ENCODE data around the gene CRABP2. TPM values are rescaled to one million over a fixed set of nuclear protein-coding genes. Genes with fewer than 3 reads are reported as not detected.

CRABP2 gene
- total and polyA plus RNA-seq, 10 of the 15 experiments (the other 5 are each of a cell fraction or from before 2014, with no cell fraction given), result 0.21 to 1.3 (median 0.41) TPM

GRCh38 chr1:156746728-156747631, 41.6 kb upstream of the CRABP2 start (continued):
- TF ChIP-seq, protein P1, sequence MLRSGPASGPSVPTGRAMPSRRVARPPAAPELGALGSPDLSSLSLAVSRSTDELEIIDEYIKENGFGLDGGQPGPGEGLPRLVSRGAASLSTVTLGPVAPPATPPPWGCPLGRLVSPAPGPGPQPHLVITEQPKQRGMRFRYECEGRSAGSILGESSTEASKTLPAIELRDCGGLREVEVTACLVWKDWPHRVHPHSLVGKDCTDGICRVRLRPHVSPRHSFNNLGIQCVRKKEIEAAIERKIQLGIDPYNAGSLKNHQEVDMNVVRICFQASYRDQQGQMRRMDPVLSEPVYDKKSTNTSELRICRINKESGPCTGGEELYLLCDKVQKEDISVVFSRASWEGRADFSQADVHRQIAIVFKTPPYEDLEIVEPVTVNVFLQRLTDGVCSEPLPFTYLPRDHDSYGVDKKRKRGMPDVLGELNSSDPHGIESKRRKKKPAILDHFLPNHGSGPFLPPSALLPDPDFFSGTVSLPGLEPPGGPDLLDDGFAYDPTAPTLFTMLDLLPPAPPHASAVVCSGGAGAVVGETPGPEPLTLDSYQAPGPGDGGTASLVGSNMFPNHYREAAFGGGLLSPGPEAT (IDR thresholded peaks at IDR 0.05; ENCODE audit: low read depth), result peak; percentile 55
- TF ChIP-seq, protein P2, sequence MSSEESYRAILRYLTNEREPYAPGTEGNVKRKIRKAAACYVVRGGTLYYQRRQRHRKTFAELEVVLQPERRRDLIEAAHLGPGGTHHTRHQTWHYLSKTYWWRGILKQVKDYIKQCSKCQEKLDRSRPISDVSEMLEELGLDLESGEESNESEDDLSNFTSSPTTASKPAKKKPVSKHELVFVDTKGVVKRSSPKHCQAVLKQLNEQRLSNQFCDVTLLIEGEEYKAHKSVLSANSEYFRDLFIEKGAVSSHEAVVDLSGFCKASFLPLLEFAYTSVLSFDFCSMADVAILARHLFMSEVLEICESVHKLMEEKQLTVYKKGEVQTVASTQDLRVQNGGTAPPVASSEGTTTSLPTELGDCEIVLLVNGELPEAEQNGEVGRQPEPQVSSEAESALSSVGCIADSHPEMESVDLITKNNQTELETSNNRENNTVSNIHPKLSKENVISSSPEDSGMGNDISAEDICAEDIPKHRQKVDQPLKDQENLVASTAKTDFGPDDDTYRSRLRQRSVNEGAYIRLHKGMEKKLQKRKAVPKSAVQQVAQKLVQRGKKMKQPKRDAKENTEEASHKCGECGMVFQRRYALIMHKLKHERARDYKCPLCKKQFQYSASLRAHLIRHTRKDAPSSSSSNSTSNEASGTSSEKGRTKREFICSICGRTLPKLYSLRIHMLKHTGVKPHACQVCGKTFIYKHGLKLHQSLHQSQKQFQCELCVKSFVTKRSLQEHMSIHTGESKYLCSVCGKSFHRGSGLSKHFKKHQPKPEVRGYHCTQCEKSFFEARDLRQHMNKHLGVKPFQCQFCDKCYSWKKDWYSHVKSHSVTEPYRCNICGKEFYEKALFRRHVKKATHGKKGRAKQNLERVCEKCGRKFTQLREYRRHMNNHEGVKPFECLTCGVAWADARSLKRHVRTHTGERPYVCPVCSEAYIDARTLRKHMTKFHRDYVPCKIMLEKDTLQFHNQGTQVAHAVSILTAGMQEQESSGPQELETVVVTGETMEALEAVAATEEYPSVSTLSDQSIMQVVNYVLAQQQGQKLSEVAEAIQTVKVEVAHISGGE (CRISPR knock-in tag; IDR thresholded peaks at IDR 0.05), result no peak
- TF ChIP-seq SIX5 (IDR thresholded peaks at IDR 0.05; ENCODE audit: low read depth, low read length, severe bottlenecking), result peak; percentile 65
- no peak for TF ChIP-seq CBX3 (IDR thresholded peaks at IDR 0.05; ENCODE audit: borderline replicate concordance, low read depth)
- TF ChIP-seq SMAD5 (IDR thresholded peaks at IDR 0.05; ENCODE audit: low read depth), result 0 out of 2 replicates have a peak, but pooled peaks have one; percentile 33
- no peak for TF ChIP-seq SRF (IDR thresholded peaks at IDR 0.05; ENCODE audit: low read depth in 2 of 2, low read length in 2 of 2)
- TF ChIP-seq NR2C1 (IDR thresholded peaks at IDR 0.05), result no peak
- no peak for TF ChIP-seq NR2C2 (IDR thresholded peaks at IDR 0.05; ENCODE audit: borderline replicate concordance, control insufficient read depth, insufficient read length, low read depth)
- peak; percentile 71 for TF ChIP-seq HCFC1 (IDR thresholded peaks at IDR 0.05; ENCODE audit: low read length)
- no peak for TF ChIP-seq CREM (IDR thresholded peaks at IDR 0.05; ENCODE audit: low read depth)
- no peak for TF ChIP-seq EGR1 (IDR thresholded peaks at IDR 0.05; ENCODE audit: borderline replicate concordance in 1 of 2, low read depth in 2 of 2, low read length in 2 of 2)
- TF ChIP-seq REST (IDR thresholded peaks at IDR 0.05; ENCODE audit: low read depth, low read length), result no peak
- no peak for TF ChIP-seq RFX5 (IDR thresholded peaks at IDR 0.05; ENCODE audit: low read depth, low read length)
- TF ChIP-seq, protein P3, sequence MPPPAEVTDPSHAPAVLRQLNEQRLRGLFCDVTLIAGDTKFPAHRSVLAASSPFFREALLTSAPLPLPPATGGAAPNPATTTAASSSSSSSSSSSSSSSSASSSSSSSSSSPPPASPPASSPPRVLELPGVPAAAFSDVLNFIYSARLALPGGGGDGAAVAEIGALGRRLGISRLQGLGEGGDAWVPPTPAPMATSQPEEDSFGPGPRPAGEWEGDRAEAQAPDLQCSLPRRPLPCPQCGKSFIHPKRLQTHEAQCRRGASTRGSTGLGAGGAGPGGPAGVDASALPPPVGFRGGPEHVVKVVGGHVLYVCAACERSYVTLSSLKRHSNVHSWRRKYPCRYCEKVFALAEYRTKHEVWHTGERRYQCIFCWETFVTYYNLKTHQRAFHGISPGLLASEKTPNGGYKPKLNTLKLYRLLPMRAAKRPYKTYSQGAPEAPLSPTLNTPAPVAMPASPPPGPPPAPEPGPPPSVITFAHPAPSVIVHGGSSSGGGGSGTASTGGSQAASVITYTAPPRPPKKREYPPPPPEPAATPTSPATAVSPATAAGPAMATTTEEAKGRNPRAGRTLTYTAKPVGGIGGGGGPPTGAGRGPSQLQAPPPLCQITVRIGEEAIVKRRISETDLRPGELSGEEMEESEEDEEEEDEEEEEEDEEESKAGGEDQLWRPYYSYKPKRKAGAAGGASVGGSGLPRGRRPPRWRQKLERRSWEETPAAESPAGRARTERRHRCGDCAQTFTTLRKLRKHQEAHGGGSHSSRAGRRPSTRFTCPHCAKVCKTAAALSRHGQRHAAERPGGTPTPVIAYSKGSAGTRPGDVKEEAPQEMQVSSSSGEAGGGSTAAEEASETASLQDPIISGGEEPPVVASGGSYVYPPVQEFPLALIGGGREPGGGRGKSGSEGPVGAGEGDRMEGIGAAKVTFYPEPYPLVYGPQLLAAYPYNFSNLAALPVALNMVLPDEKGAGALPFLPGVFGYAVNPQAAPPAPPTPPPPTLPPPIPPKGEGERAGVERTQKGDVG (CRISPR knock-in tag; IDR thresholded peaks at IDR 0.05), result no peak
- TF ChIP-seq, protein P4, sequence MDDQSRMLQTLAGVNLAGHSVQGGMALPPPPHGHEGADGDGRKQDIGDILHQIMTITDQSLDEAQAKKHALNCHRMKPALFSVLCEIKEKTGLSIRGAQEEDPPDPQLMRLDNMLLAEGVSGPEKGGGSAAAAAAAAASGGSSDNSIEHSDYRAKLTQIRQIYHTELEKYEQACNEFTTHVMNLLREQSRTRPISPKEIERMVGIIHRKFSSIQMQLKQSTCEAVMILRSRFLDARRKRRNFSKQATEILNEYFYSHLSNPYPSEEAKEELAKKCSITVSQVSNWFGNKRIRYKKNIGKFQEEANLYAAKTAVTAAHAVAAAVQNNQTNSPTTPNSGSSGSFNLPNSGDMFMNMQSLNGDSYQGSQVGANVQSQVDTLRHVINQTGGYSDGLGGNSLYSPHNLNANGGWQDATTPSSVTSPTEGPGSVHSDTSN (IDR thresholded peaks at IDR 0.05; ENCODE audit: insufficient replicate concordance, low read depth, low read length), result no peak

All from GM12878 (cell line).